CD4-positive, alpha-beta memory T cell (primary cell): ENCODE measurements around the gene CHST5. TPM values are rescaled to one million over a fixed set of nuclear protein-coding genes. Genes with fewer than 3 reads are reported as not detected.

Experiments used
- CTCF ChIA-PET: fragments of 350-600 bp; sonication (Branson Sonifier 250); formaldehyde crosslinking; loops from one replicate; lab custom pipeline; 2021; ENCODE audit warnings: inconsistent platforms; ENCODE audit not compliant: partially characterized antibody; lab: Charles Lee
- POLR2A ChIA-PET: fragments of 350-600 bp; sonication (Branson Sonifier 250); formaldehyde crosslinking; loops from one replicate; lab custom pipeline; 2021; ENCODE audit not compliant: partially characterized antibody; lab: Charles Lee
- DNase-seq, 5 donors: peaks; one replicate each; pipeline versions ENCODE4 v3.0.0 to v3.0.0-alpha.2; 2020 to 2022; ENCODE audit warnings: mixed read lengths in 1 of 5
- H3K27ac ChIP-seq: one replicate; pipeline ENCODE4 v1.7.0; 2013; ENCODE audit warnings: low read depth, low read length
- H3K27me3 ChIP-seq: 2 replicates; pipeline ENCODE4 v1.7.0; 2013; ENCODE audit warnings: mild to moderate bottlenecking, low read length, moderate library complexity; ENCODE audit not compliant: insufficient read depth
- H3K36me3 ChIP-seq: 2 replicates; pipeline ENCODE4 v1.7.0; 2013; ENCODE audit warnings: mild to moderate bottlenecking, low read length, moderate library complexity; ENCODE audit not compliant: insufficient read depth
- H3K4me1 ChIP-seq: 2 replicates; pipeline ENCODE4 v1.7.0; 2013; ENCODE audit warnings: mild to moderate bottlenecking, low read length, moderate library complexity; ENCODE audit not compliant: insufficient read depth
- H3K4me3 ChIP-seq, 2 donors: one replicate each; pipeline ENCODE4 v1.7.0; 2013; ENCODE audit warnings: low read length in 2 of 2, mild to moderate bottlenecking in 1 of 2
- H3K9me3 ChIP-seq, 2 donors: one replicate each; pipeline ENCODE4 v1.7.0; 2013; ENCODE audit warnings: low read length in 2 of 2, control low read depth in 1 of 2; ENCODE audit not compliant: control insufficient read depth in 1 of 2
- H3K27ac Mint-ChIP-seq, 7 donors: one replicate each; pipeline ENCODE4 v1.8.0; 2020 to 2021; ENCODE audit warnings: mixed read lengths in 7 of 7, mild to moderate bottlenecking in 6 of 7, inconsistent platforms in 3 of 7, moderate library complexity in 3 of 7
- H3K27me3 Mint-ChIP-seq, 2 donors: one replicate each; pipeline ENCODE4 v1.8.0; 2020 to 2021; ENCODE audit warnings: mixed read lengths in 2 of 2
- H3K36me3 Mint-ChIP-seq, 2 donors: one replicate each; pipeline ENCODE4 v1.8.0; 2020 to 2021; ENCODE audit warnings: mixed read lengths in 2 of 2, inconsistent platforms in 1 of 2, mild to moderate bottlenecking in 1 of 2
- H3K4me1 Mint-ChIP-seq, 4 donors: one replicate each; pipeline ENCODE4 v1.8.0; 2020 to 2021; ENCODE audit warnings: mixed read lengths in 4 of 4, mild to moderate bottlenecking in 1 of 4
- H3K4me3 Mint-ChIP-seq, 8 donors: one replicate each; pipeline ENCODE4 v1.8.0; 2020 to 2021; ENCODE audit warnings: mixed read lengths in 8 of 8, mild to moderate bottlenecking in 7 of 8, moderate library complexity in 6 of 8, inconsistent platforms in 3 of 8
- H3K9me3 Mint-ChIP-seq, 8 donors: one replicate each; pipeline ENCODE4 v1.8.0; 2020 to 2021; ENCODE audit warnings: mixed read lengths in 8 of 8, mild to moderate bottlenecking in 5 of 8, inconsistent platforms in 3 of 8, moderate library complexity in 1 of 8
- intact Hi-C: fragments of 100-400 bp; cut with micrococcal nuclease; formaldehyde crosslinking; loops from one replicate; pipeline ENCODE4 v1.15.1; 2023
- polyA plus RNA-seq, 2 donors: library from polyadenylated mRNA; unstranded; fragments of 300-500 nt; fragmentation: Illumina TruSeq; gene quantifications; one replicate each; pipeline ENCODE4 v1.2.3, GENCODE V29; 2021
- total RNA-seq, 2 experiments: library from RNA; stranded (reverse); gene quantifications; one replicate each; pipeline ENCODE4 v1.2.3, GENCODE V29; 2021

The CHST5 gene
- total RNA-seq (not detected), polyA plus RNA-seq (not detected)

DNA sequence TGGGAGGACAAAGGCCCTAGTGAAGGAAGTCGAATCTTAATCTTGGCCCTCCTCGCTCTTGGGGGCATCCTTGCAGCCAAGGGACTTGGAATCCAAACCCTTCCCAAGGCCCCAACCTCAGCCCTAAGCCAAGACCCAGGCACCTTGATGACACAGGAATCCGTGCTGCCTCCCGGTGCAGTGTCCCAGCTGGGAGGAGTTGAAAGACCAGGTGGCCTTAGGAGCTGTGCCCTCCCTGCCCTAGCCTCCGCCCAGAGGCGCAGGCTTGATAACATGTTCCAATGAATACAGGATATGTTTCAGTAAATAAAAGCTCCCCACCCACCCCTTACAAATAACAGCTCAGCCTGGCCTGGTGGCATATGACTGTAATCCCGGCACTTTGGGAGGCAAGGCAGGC lies at the start of gene CHST5:
CHST5 (minus strand) TSS at position 208 of the 400 bp plus-strand sequence. CDS start 5,724 bp downstream, outside the sequence.
- no peak for DNase-seq
- Mint-ChIP-seq H3K4me3 (no peak within 1 kb of the TSS), H3K36me3 (no peaks in the 10 kb centered on the region), H3K9me3 (no peaks in the 10 kb centered on the region), H3K4me1 (peaks cover 0 to 2% (median 0%) of the 10 kb centered on the region in 4 donors), H3K27me3 (no peaks in the 10 kb centered on the region), H3K27ac (no peak within 1 kb of the TSS)
- ChIA-PET POLR2A (no interaction called here), CTCF (no interaction called here)
- no peaks in the 10 kb centered on the region for H3K9me3 ChIP-seq
- H3K36me3 ChIP-seq = no peaks in the 10 kb centered on the region
- no peak within 1 kb of the TSS for H3K4me3 ChIP-seq
- no peaks in the 10 kb centered on the region for H3K4me1 ChIP-seq
- H3K27ac ChIP-seq = no peak within 1 kb of the TSS
- no peaks in the 10 kb centered on the region for H3K27me3 ChIP-seq
- intact Hi-C loops = no loop called here

DNA sequence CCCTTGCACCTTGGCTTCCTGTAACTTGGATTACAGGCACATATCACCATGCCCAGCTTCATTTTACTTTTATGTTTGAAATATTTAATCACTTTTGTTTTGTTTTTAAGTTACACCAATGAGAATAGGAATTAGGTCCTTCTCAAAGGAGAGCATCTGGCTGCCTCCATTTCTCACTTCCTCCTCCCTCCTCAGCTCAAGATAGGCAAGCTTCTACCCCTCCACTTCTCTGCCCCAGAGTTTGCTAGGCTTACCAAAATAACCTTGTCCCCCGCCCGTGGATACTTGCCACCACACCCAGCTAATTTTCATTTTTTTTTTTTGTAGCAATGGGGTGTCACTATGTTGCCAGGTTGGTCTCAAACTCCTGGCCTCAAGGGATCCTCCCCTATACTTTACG lies 48.2 kb upstream of the CHST5 start:
- H3K4me3 ChIP-seq = no peak overlapping the region
- Mint-ChIP-seq H3K4me1 (peaks cover 0 to 12% (median 5%) of the 10 kb centered on the region in 4 donors), H3K27me3 (no peaks in the 10 kb centered on the region), H3K27ac (peak overlapping the region in 6 of 7 donors; percentile 49 to 90 (median 58)), H3K9me3 (no peaks in the 10 kb centered on the region), H3K4me3 (no peak overlapping the region), H3K36me3 (peaks cover 15 to 20% of the 10 kb centered on the region in 2 donors)
- peaks cover 16% of the 10 kb centered on the region for H3K36me3 ChIP-seq
- H3K27me3 ChIP-seq = no peaks in the 10 kb centered on the region
- H3K27ac ChIP-seq = no peak overlapping the region
- POLR2A ChIA-PET = interaction anchor here (0.6 kb wide), 1 partner anchor 60 kb away, joined by 4 read pairs; no protein-coding TSS in a partner anchor
- CTCF ChIA-PET = no interaction called here
- no peaks in the 10 kb centered on the region for H3K9me3 ChIP-seq
- DNase-seq = no peak
- H3K4me1 ChIP-seq = no peaks in the 10 kb centered on the region
- intact Hi-C loops = no loop called here

DNA sequence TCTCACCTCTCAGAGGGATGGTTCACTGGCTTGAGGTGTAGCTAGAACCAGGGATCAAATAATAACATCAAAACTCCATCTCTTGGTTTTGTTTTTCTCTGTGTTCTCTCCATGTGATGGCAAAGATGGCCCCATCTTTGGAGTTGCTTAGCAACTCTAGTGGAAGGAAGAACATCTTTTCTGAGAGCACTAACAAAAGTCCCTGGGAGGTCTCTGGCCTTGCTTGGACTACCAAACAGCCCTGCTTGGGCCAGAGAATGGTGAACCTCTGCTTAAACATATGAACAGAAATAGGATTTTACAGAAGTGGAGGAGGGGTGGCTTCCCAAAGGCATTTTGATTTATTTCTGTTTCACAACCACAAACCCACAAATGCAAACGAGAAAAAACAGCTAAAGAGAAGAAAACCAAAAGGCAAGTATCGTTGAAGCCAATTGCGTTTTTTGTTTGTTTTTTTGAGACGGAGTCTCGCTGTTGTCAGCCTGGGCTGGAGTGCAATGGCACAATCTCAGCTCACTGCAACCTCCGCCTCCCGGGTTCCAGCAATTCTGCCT lies 43.5 kb upstream of the CHST5 start:
- CTCF ChIA-PET = interaction anchor here (1.1 kb wide), 1 partner anchor 8 kb away, joined by 3 read pairs; no protein-coding TSS in a partner anchor
- Histone ChIP-seq H3K9me3 (no peaks in the 10 kb centered on the region), H3K4me3 (no peak overlapping the region), H3K27ac (no peak overlapping the region), H3K4me1 (peaks cover 6% of the 10 kb centered on the region), H3K27me3 (no peaks in the 10 kb centered on the region), H3K36me3 (peaks cover 43% of the 10 kb centered on the region)
- no peak for DNase-seq
- intact Hi-C loops = no loop called here
- POLR2A ChIA-PET = no interaction called here
- H3K36me3 Mint-ChIP-seq = peaks cover 29 to 57% of the 10 kb centered on the region in 2 donors
- H3K27me3 Mint-ChIP-seq = no peaks in the 10 kb centered on the region
- H3K4me1 Mint-ChIP-seq = peaks cover 0 to 20% (median 11%) of the 10 kb centered on the region in 4 donors
- no peaks in the 10 kb centered on the region for H3K9me3 Mint-ChIP-seq
- no peak overlapping the region for H3K4me3 Mint-ChIP-seq
- peak overlapping the region in 2 of 7 donors; percentile 13 to 51 for H3K27ac Mint-ChIP-seq

- peaks cover 10% of the 10 kb centered on the region for H3K4me1 ChIP-seq
- intact Hi-C loops = no loop called here
- no peaks in the 10 kb centered on the region for H3K9me3 Mint-ChIP-seq
- no peak for DNase-seq
- peaks cover 49% of the 10 kb centered on the region for H3K36me3 ChIP-seq
- peaks cover 0 to 25% (median 12%) of the 10 kb centered on the region in 4 donors for H3K4me1 Mint-ChIP-seq
- H3K27ac Mint-ChIP-seq = peak overlapping the region in 2 of 7 donors; percentile 42 to 76
- H3K4me3 ChIP-seq = no peak overlapping the region
- H3K36me3 Mint-ChIP-seq = peaks cover 32 to 62% of the 10 kb centered on the region in 2 donors
- H3K27me3 Mint-ChIP-seq = no peaks in the 10 kb centered on the region
- no peak overlapping the region for H3K4me3 Mint-ChIP-seq
- H3K27ac ChIP-seq = no peak overlapping the region
- no peaks in the 10 kb centered on the region for H3K9me3 ChIP-seq
- CTCF ChIA-PET = interaction anchor here (1.1 kb wide), 1 partner anchor 9 kb away, joined by 3 read pairs; no protein-coding TSS in a partner anchor
- H3K27me3 ChIP-seq = no peaks in the 10 kb centered on the region
- POLR2A ChIA-PET = no interaction called here
Observed at GRCh38 chr16:75578725-75579124, 42.8 kb upstream of the CHST5 start.

GRCh38 chr16:75578212-75578611 lies 42.3 kb upstream of the CHST5 start:
- intact Hi-C loops = no loop called here
- H3K27ac Mint-ChIP-seq = peak overlapping the region in 1 of 7 donors; percentile 42
- POLR2A ChIA-PET = no interaction called here

GRCh38 chr16:75576384-75576811 lies 40.5 kb upstream of the CHST5 start:
- Histone ChIP-seq H3K9me3 (no peaks in the 10 kb centered on the region), H3K4me1 (peaks cover 18% of the 10 kb centered on the region), H3K4me3 (no peak overlapping the region), H3K27ac (no peak overlapping the region), H3K36me3 (peaks cover 64% of the 10 kb centered on the region), H3K27me3 (no peaks in the 10 kb centered on the region)
- ChIA-PET CTCF (no interaction called here), POLR2A (interaction anchor here (1.4 kb wide), 1 partner anchor 11 kb away, joined by 4 read pairs; the partner anchor contains the start of gene GABARAPL2)
- peaks cover 9 to 44% (median 22%) of the 10 kb centered on the region in 4 donors for H3K4me1 Mint-ChIP-seq
- intact Hi-C loops = no loop called here
- H3K27ac Mint-ChIP-seq = peak overlapping the region in 5 of 7 donors; percentile 8 to 73 (median 23)
- no peaks in the 10 kb centered on the region for H3K27me3 Mint-ChIP-seq
- H3K4me3 Mint-ChIP-seq = no peak overlapping the region
- H3K36me3 Mint-ChIP-seq = peaks cover 45 to 80% of the 10 kb centered on the region in 2 donors
- no peaks in the 10 kb centered on the region for H3K9me3 Mint-ChIP-seq
- no peak for DNase-seq

More at GRCh38 chr16:75578212-75578611, 42.3 kb upstream of the CHST5 start:
- CTCF ChIA-PET = no interaction called here
- Mint-ChIP-seq H3K36me3 (peaks cover 36 to 67% of the 10 kb centered on the region in 2 donors), H3K4me1 (peaks cover 2 to 30% (median 16%) of the 10 kb centered on the region in 4 donors), H3K9me3 (no peaks in the 10 kb centered on the region), H3K4me3 (no peak overlapping the region), H3K27me3 (no peaks in the 10 kb centered on the region)
- H3K9me3 ChIP-seq = no peaks in the 10 kb centered on the region
- H3K4me3 ChIP-seq = no peak overlapping the region
- no peak overlapping the region for H3K27ac ChIP-seq
- no peak for DNase-seq
- peaks cover 52% of the 10 kb centered on the region for H3K36me3 ChIP-seq
- H3K4me1 ChIP-seq = peaks cover 10% of the 10 kb centered on the region
- H3K27me3 ChIP-seq = no peaks in the 10 kb centered on the region

DNA sequence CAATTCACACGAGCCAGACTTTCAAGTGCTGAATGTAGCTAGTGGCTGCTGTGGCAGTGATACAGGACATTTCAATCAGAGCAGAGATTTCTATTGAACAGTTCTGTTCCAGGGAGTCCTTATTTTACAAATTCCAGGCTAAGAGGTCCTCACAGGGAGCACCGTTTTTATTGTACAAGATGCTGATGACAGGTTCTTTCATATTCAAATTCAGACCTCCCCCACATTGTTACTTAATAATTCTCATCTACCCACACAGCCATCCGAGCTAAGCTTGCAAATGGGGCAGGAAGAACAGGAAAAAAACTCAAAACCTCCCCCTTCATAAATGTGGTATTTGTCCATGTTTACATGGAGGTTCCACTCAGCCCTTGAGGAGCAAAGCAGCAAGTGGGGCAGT lies 40.0 kb upstream of the CHST5 start:
- Histone ChIP-seq H3K27ac (no peak overlapping the region), H3K9me3 (no peaks in the 10 kb centered on the region), H3K4me3 (no peak overlapping the region), H3K4me1 (peaks cover 18% of the 10 kb centered on the region), H3K27me3 (no peaks in the 10 kb centered on the region), H3K36me3 (peaks cover 64% of the 10 kb centered on the region)
- H3K9me3 Mint-ChIP-seq = no peaks in the 10 kb centered on the region
- no peaks in the 10 kb centered on the region for H3K27me3 Mint-ChIP-seq
- POLR2A ChIA-PET = interaction anchor here (1.2 to 1.4 kb wide), 2 partner anchors 10 to 11 kb away, joined by 4 to 8 read pairs; partner anchors contain the start of gene GABARAPL2
- peak overlapping the region in 4 of 7 donors; percentile 8 to 73 (median 24) for H3K27ac Mint-ChIP-seq
- peaks cover 49 to 82% of the 10 kb centered on the region in 2 donors for H3K36me3 Mint-ChIP-seq
- intact Hi-C loops = no loop called here
- H3K4me3 Mint-ChIP-seq = no peak overlapping the region
- CTCF ChIA-PET = no interaction called here
- no peak for DNase-seq
- H3K4me1 Mint-ChIP-seq = peaks cover 12 to 48% (median 26%) of the 10 kb centered on the region in 4 donors
